ENCODE measurements around the gene ODAD4.

DNA sequence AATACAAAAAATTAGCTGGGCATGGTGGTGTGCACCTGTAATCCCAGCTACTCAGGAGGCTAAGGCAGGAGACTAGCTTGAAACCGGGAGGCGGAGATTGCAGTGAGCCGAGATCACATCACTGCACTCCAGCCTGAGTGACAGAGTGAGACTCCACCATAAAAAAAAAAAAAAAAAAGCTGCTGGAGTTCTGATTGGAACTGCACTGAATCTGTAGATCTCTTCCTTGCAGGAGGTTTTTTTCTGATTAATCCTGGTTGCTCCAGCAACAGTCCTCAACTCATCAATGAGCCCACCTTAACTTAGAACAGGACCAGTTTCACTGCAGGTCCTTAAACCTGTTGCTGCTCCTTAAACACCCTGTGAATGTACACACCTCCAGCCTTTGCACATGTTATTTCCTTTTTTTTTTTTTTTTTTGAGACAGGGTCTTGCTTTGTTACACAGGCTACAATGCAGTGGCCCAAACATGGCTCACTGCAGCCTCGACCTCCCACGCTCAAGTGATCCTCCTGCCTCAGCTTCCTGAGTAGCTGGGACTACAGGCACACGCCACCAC lies 1.6 kb upstream of the ODAD4 start:
- TF ChIP-seq, protein P1, sequence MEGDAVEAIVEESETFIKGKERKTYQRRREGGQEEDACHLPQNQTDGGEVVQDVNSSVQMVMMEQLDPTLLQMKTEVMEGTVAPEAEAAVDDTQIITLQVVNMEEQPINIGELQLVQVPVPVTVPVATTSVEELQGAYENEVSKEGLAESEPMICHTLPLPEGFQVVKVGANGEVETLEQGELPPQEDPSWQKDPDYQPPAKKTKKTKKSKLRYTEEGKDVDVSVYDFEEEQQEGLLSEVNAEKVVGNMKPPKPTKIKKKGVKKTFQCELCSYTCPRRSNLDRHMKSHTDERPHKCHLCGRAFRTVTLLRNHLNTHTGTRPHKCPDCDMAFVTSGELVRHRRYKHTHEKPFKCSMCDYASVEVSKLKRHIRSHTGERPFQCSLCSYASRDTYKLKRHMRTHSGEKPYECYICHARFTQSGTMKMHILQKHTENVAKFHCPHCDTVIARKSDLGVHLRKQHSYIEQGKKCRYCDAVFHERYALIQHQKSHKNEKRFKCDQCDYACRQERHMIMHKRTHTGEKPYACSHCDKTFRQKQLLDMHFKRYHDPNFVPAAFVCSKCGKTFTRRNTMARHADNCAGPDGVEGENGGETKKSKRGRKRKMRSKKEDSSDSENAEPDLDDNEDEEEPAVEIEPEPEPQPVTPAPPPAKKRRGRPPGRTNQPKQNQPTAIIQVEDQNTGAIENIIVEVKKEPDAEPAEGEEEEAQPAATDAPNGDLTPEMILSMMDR (IDR thresholded peaks at IDR 0.05; ENCODE audit: low read depth, low read length): no peak
- TF ChIP-seq EZH2phosphoT487 (IDR thresholded peaks at IDR 0.05; ENCODE audit: low read depth): no peak
